Muscle layer of duodenum (tissue), 2 donors: Measurements from ENCODE around the gene FILIP1.

Source experiments
- H3K27ac ChIP-seq: one replicate; pipeline ENCODE4 v1.7.0; 2013; ENCODE audit warnings: mild to moderate bottlenecking, low read length
- H3K27me3 ChIP-seq: one replicate; pipeline ENCODE4 v1.7.0; 2013; ENCODE audit warnings: low read depth, mild to moderate bottlenecking, control low read depth, low read length
- H3K36me3 ChIP-seq, 2 donors: one replicate each; pipeline ENCODE4 v1.7.0; 2013; ENCODE audit warnings: low read length in 2 of 2, control low read depth in 1 of 2, mild to moderate bottlenecking in 1 of 2; ENCODE audit not compliant: insufficient read depth in 2 of 2, control insufficient read depth in 1 of 2
- H3K4me1 ChIP-seq, 2 donors: one replicate each; pipeline ENCODE4 v1.7.0; 2013; ENCODE audit warnings: low read length in 2 of 2, mild to moderate bottlenecking in 2 of 2, control low read depth in 1 of 2, moderate library complexity in 1 of 2; ENCODE audit not compliant: insufficient read depth in 2 of 2, control insufficient read depth in 1 of 2
- H3K4me3 ChIP-seq, 2 donors: one replicate each; pipeline ENCODE4 v1.7.0; 2013; ENCODE audit warnings: low read length in 2 of 2, low read depth in 1 of 2, mild to moderate bottlenecking in 1 of 2
- H3K9me3 ChIP-seq, 2 donors: one replicate each; pipeline ENCODE4 v1.7.0; 2013; ENCODE audit warnings: low read length in 2 of 2, control low read depth in 1 of 2, mild to moderate bottlenecking in 1 of 2; ENCODE audit not compliant: control insufficient read depth in 1 of 2
- donor health status: healthy.

Gene FILIP1

DNA sequence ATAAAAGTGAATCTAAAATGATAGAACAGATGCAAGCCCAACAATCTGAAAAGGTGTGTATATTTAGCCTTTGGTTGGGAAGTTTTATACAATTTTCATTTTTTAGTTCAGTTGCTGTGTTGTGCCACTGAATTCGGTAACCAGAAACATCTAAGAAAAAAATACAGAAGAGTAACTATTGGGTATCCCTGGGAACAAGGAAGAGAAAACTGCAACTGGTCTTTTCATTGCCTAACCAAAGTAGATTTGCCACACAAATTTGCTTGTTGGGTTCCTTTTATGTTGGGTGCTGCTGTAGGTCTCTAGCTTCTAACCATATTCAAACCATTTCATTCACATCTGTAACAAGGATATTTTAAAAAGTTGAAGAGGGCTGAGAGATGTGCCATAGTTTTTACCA, 206.2 kb downstream of the FILIP1 start:
- H3K9me3 ChIP-seq: no peaks in the 10 kb centered on the region
- no peaks in the 10 kb centered on the region for H3K36me3 ChIP-seq
- no peak overlapping the region for H3K4me3 ChIP-seq
- H3K4me1 ChIP-seq: peaks cover 4 to 20% of the 10 kb centered on the region in 2 donors
- H3K27me3 ChIP-seq: no peaks in the 10 kb centered on the region
- H3K27ac ChIP-seq: no peak overlapping the region

DNA sequence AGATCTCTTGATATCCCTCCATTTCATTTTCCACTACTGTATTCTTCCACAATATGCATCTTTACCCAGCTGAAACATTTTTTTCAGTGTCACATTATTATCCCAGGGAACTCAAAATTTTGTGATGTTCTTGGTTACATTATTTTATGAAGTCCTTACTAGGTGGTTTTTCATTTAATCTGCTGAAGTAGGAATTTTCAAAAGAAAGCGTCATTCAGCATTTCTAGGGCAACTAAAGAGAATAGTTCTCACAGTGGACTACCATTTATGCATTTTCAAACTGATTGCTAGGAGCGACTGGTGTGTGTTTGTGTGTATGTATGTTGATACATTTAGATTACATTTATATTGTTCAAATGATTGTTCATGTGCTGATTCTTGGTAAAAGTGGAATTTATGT, 206.6 kb downstream of the FILIP1 start:
- H3K4me3 ChIP-seq: no peak overlapping the region
- H3K36me3 ChIP-seq: no peaks in the 10 kb centered on the region
- no peaks in the 10 kb centered on the region for H3K27me3 ChIP-seq
- no peak overlapping the region for H3K27ac ChIP-seq
- no peaks in the 10 kb centered on the region for H3K9me3 ChIP-seq
- H3K4me1 ChIP-seq: peaks cover 4 to 23% of the 10 kb centered on the region in 2 donors

- no peaks in the 10 kb centered on the region for H3K9me3 ChIP-seq
- no peaks in the 10 kb centered on the region for H3K27me3 ChIP-seq
- no peaks in the 10 kb centered on the region for H3K36me3 ChIP-seq
- peak overlapping the region; percentile 97 for H3K27ac ChIP-seq
- peaks cover 4 to 32% of the 10 kb centered on the region in 2 donors for H3K4me1 ChIP-seq
- peak overlapping the region; percentile 82 to 95 for H3K4me3 ChIP-seq
These were observed 208.3 kb downstream of the FILIP1 start for GRCh38 chr6:75285283-75285639.

GRCh38 chr6:75284632-75285282, 208.8 kb downstream of the FILIP1 start, which contains the start of gene TMEM30A:
Gene TMEM30A (minus strand): TSS chr6:75284792. CDS start chr6:75284638, 154 bp downstream.
- H3K4me3 ChIP-seq: peak within 1 kb of the TSS; percentile 82 to 95
- no peaks in the 10 kb centered on the region for H3K9me3 ChIP-seq
- H3K27me3 ChIP-seq: no peaks in the 10 kb centered on the region
- H3K4me1 ChIP-seq: peaks cover 4 to 36% of the 10 kb centered on the region in 2 donors
- H3K27ac ChIP-seq: peak within 1 kb of the TSS; percentile 97
- H3K36me3 ChIP-seq: no peaks in the 10 kb centered on the region

DNA sequence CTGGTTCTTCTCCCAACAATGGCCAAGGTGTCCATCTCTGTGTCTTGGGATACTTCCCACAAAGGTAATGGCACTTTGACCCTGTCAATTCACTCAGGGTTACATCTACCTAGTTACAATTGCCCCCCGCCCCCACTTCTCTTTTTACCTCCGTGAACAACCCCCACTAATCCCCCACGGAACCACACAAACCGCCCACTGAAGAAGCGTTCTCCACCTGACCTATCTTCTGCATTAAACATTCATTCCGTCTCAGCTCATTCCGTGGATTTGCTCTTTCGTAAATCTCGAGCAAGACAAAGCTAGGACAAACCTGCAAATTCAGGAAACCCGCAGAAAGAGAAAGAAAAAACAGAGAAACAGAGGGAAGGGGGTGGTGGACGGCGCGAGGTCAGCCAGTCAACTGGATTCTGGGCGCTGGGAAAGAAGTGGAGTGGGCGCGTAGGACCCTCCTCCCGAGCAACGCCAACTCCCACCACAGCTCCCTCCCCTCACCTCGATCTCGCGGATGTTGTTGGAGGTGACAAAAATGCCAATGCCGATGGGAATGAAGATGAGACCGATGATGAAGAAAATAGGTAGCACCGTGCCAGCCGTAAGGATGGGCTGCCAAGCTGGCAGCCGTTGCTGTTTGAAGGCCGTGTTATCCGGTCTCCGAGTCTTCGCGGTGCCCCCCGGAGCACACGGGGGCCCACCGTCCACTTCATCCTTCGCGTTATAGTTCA, 209.5 kb downstream of the FILIP1 start:
- H3K36me3 ChIP-seq: no peaks in the 10 kb centered on the region
- peaks cover 4 to 43% of the 10 kb centered on the region in 2 donors for H3K4me1 ChIP-seq
- H3K27ac ChIP-seq: peak overlapping the region; percentile 94
- H3K27me3 ChIP-seq: no peaks in the 10 kb centered on the region
- H3K9me3 ChIP-seq: no peaks in the 10 kb centered on the region
- peak overlapping the region; percentile 82 to 95 for H3K4me3 ChIP-seq

DNA sequence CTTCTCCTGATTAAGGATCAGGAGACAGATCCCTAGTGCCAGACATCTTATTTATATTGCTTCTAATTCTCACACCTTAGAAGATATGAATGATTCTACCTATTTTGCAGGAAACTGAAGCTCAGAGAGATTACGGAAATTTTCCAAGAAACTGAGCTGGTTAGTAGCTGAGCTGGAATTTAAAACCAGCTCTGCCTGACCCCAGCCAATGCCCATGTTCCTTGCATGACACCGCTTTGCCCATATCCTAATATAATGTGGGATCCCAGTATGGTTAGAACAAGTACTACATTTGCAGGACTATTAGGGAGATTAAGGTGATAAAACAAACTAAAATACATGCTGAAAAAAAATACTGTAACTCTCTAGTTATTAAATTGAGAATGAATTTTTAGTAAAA, 210.9 kb downstream of the FILIP1 start:
- Histone ChIP-seq H3K27me3 (no peaks in the 10 kb centered on the region), H3K36me3 (no peaks in the 10 kb centered on the region), H3K4me3 (peak overlapping the region; percentile 82 to 95), H3K4me1 (peaks cover 4 to 52% of the 10 kb centered on the region in 2 donors), H3K9me3 (no peaks in the 10 kb centered on the region), H3K27ac (peak overlapping the region; percentile 18)

DNA sequence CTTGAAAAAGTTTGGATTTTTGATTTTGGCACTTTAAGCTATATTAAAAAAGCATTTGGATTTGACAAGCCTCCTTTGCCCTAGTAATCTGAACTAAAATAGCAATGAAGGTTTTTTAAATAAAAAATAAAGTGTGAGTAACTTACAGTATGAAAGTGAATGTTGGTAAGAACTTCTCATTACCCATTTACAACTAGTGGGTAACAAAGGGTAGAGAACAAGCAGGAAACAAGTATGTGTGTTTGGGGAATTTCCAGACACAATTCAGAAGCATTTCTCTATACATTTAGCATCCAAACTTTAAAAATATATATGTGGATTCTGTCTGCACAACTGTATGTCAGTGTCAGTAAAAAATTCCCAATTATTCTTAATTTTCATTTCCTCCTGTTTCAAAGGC, 211.9 kb downstream of the FILIP1 start:
- H3K36me3 ChIP-seq: no peaks in the 10 kb centered on the region
- H3K9me3 ChIP-seq: no peaks in the 10 kb centered on the region
- H3K4me1 ChIP-seq: peaks cover 4 to 52% of the 10 kb centered on the region in 2 donors
- peak overlapping the region; percentile 59 for H3K27ac ChIP-seq
- H3K27me3 ChIP-seq: no peaks in the 10 kb centered on the region
- peak overlapping the region; percentile 46 to 95 for H3K4me3 ChIP-seq

GRCh38 chr6:75280131-75280855, 213.3 kb downstream of the FILIP1 start:
- Histone ChIP-seq H3K4me1 (peaks cover 4 to 48% of the 10 kb centered on the region in 2 donors), H3K36me3 (peaks cover 0 to 3% of the 10 kb centered on the region in 2 donors), H3K27ac (peak overlapping the region; percentile 25), H3K9me3 (no peaks in the 10 kb centered on the region), H3K27me3 (no peaks in the 10 kb centered on the region), H3K4me3 (no peak overlapping the region)

- H3K36me3 ChIP-seq: peaks cover 0 to 3% of the 10 kb centered on the region in 2 donors
- no peaks in the 10 kb centered on the region for H3K9me3 ChIP-seq
- no peak overlapping the region for H3K4me3 ChIP-seq
- H3K4me1 ChIP-seq: peaks cover 4 to 48% of the 10 kb centered on the region in 2 donors
- peak overlapping the region; percentile 25 for H3K27ac ChIP-seq
- H3K27me3 ChIP-seq: no peaks in the 10 kb centered on the region
These were observed 214.2 kb downstream of the FILIP1 start for GRCh38 chr6:75279418-75279817.

- H3K4me3 ChIP-seq: no peak overlapping the region
- peaks cover 4 to 48% of the 10 kb centered on the region in 2 donors for H3K4me1 ChIP-seq
- no peak overlapping the region for H3K27ac ChIP-seq
- H3K27me3 ChIP-seq: no peaks in the 10 kb centered on the region
- no peaks in the 10 kb centered on the region for H3K9me3 ChIP-seq
- H3K36me3 ChIP-seq: peaks cover 0 to 3% of the 10 kb centered on the region in 2 donors
These were observed 215.0 kb downstream of the FILIP1 start for GRCh38 chr6:75278474-75279077.

GRCh38 chr6:75275067-75275466, 218.5 kb downstream of the FILIP1 start:
- H3K27ac ChIP-seq: no peak overlapping the region
- no peak overlapping the region for H3K4me3 ChIP-seq
- H3K36me3 ChIP-seq: peaks cover 3 to 6% of the 10 kb centered on the region in 2 donors
- H3K4me1 ChIP-seq: peaks cover 0 to 30% of the 10 kb centered on the region in 2 donors
- peaks cover 0 to 6% of the 10 kb centered on the region in 2 donors for H3K9me3 ChIP-seq
- no peaks in the 10 kb centered on the region for H3K27me3 ChIP-seq
